Liver (tissue), 3 donors: ENCODE measurements around the gene VPS37B.

ENCODE experiments used
- ATF3 ChIP-seq: IDR thresholded peaks from 2 replicates; pipeline ENCODE4 v1.6.1; 2016; ENCODE audit warnings: antibody characterized with exemption
- CTCF ChIP-seq: fragments of 150-350 bp; IDR thresholded peaks from 2 replicates; pipeline ENCODE4 v1.5.1; 2017; ENCODE audit warnings: improper control_type of control experiment, low read depth, low read length; ENCODE audit not compliant: missing input control
- EGR1 ChIP-seq, 2 donors: IDR thresholded peaks; 2 replicates each; pipeline ENCODE4 v1.6.1; 2016 to 2018; ENCODE audit warnings: antibody characterized with exemption in 2 of 2, low read depth in 2 of 2
- GABPA ChIP-seq, 2 donors: IDR thresholded peaks in 1 of 2; conservative IDR thresholded peaks in 1 of 2; 2 replicates each; pipeline ENCODE4 v1.6.1; 2016; ENCODE audit warnings: antibody characterized with exemption in 2 of 2, mild to moderate bottlenecking in 1 of 2, moderate library complexity in 1 of 2
- HNF4A ChIP-seq, 2 donors: conservative IDR thresholded peaks; 2 replicates each; pipeline ENCODE4 v1.6.1; 2016; ENCODE audit warnings: antibody characterized with exemption in 2 of 2, mild to moderate bottlenecking in 2 of 2
- JUND ChIP-seq, 2 donors: IDR thresholded peaks; 2 replicates each; pipeline ENCODE4 v1.6.1; 2016; ENCODE audit warnings: antibody characterized with exemption in 2 of 2
- MAX ChIP-seq: IDR thresholded peaks from 2 replicates; pipeline ENCODE4 v1.6.1; 2016; ENCODE audit warnings: antibody characterized with exemption
- RAD21 ChIP-seq, 2 donors: IDR thresholded peaks; 2 replicates each; pipeline ENCODE4 v1.6.1; 2016; ENCODE audit warnings: antibody characterized with exemption in 2 of 2, mild to moderate bottlenecking in 2 of 2
- REST ChIP-seq: IDR thresholded peaks from 2 replicates; pipeline ENCODE4 v1.6.1; 2016; ENCODE audit warnings: antibody characterized with exemption, mild to moderate bottlenecking
- SP1 ChIP-seq: IDR thresholded peaks from 2 replicates; pipeline ENCODE4 v1.6.1; 2018; ENCODE audit warnings: antibody characterized with exemption, mild to moderate bottlenecking
- TAF1 ChIP-seq: conservative IDR thresholded peaks from 2 replicates; pipeline ENCODE4 v1.6.1; 2016; ENCODE audit warnings: antibody characterized with exemption, mild to moderate bottlenecking
- YY1 ChIP-seq: IDR thresholded peaks from 2 replicates; pipeline ENCODE4 v1.6.1; 2016; ENCODE audit warnings: antibody characterized with exemption, mild to moderate bottlenecking
- ZBTB33 ChIP-seq: IDR thresholded peaks from 2 replicates; pipeline ENCODE4 v1.6.1; 2016; ENCODE audit warnings: antibody characterized with exemption
- donor health status: healthy.
- donor health status: healthy.

- no peak for TF ChIP-seq MAX
- TF ChIP-seq CTCF, result no peak
- TF ChIP-seq GABPA (IDR thresholded peaks at IDR 0.05 in 1 of 2, conservative IDR thresholded peaks at IDR 0.05 in 1 of 2), result no peak
- TF ChIP-seq YY1, result no peak
- no peak for TF ChIP-seq RAD21 (IDR thresholded peaks at IDR 0.05)
- no peak for TF ChIP-seq SP1
- no peak for TF ChIP-seq HNF4A (conservative IDR thresholded peaks at IDR 0.05)
- TF ChIP-seq REST, result no peak
- no peak for TF ChIP-seq JUND (IDR thresholded peaks at IDR 0.05)
- no peak for TF ChIP-seq TAF1
- TF ChIP-seq ZBTB33, result no peak
- no peak for TF ChIP-seq EGR1 (IDR thresholded peaks at IDR 0.05; ENCODE audit: low read depth in 2 of 2)
- no peak for TF ChIP-seq ATF3
Observed at GRCh38 chr12:122827258-122827657, 68.7 kb downstream of the VPS37B start.
